GM20000 (cell line): ENCODE results near the gene MYO5B.

ENCODE experiments used
- DNase-seq: peaks from one replicate; pipeline ENCODE4 v3.0.0; 2012; ENCODE audit warnings: low spot score
- TF ChIP-seq, protein P1 (sequence below): IDR thresholded peaks from 2 replicates; pipeline ENCODE4 v1.5.1; 2012; ENCODE audit warnings: mild to moderate bottlenecking, control low read depth; ENCODE audit errors: extremely low read depth, missing control alignments

MYO5B gene

DNA sequence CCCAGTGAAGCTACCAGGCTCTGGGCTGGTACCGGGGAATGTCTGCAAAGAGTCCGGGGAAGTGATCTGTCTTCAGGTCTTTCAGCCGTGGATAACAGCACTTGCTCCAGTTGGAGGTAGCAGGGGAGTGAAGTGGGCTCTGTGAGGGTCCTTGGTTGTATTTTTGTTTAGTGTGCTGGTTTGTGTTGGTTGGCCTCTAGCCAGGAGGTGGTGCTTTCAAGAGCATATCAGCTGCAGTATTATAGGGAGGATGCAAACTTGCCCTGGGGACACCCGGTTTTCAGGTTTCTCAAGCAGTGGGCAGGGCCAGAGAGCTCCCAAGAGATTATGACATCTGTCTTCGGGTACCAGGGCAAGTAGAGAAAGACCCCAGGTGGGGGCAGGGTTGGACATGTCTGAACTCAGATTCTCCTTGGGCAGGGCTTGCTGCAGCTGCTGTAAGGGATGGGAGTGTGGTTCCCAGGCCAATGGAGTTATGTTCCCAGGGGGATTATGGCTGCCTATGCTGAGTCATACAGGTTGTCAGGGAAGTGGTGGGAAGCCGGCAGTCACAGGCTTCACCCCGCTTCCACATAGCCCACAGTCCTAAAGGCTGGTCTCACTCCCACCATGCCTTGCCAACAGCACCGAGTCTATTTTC, 416.0 kb downstream of the MYO5B start:
- DNase-seq = no peak
- TF ChIP-seq, protein P1, sequence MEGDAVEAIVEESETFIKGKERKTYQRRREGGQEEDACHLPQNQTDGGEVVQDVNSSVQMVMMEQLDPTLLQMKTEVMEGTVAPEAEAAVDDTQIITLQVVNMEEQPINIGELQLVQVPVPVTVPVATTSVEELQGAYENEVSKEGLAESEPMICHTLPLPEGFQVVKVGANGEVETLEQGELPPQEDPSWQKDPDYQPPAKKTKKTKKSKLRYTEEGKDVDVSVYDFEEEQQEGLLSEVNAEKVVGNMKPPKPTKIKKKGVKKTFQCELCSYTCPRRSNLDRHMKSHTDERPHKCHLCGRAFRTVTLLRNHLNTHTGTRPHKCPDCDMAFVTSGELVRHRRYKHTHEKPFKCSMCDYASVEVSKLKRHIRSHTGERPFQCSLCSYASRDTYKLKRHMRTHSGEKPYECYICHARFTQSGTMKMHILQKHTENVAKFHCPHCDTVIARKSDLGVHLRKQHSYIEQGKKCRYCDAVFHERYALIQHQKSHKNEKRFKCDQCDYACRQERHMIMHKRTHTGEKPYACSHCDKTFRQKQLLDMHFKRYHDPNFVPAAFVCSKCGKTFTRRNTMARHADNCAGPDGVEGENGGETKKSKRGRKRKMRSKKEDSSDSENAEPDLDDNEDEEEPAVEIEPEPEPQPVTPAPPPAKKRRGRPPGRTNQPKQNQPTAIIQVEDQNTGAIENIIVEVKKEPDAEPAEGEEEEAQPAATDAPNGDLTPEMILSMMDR = no peak
